GM23338 (cell line): Measurements from ENCODE around the gene SPATA31C2. TPM values are rescaled to one million over a fixed set of nuclear protein-coding genes. Genes with fewer than 3 reads are reported as not detected.

Experiments
- ATAC-seq: fragments of 200-7000 bp; cut with Tn5 transposase; 3 replicates; pipeline ENCODE4 v1.9.1; 2020
- DNase-seq: peaks from one replicate; pipeline ENCODE4 v3.0.0-alpha.2; 2015; ENCODE audit warnings: low spot score
- H2AFZ ChIP-seq: fragments of 200-600 bp; sonication (generic); 2 replicates; pipeline ENCODE4 v1.8.0; 2016; ENCODE audit warnings: antibody characterized with exemption, mild to moderate bottlenecking, moderate library complexity
- H3F3A ChIP-seq: fragments of 200-600 bp; sonication (generic); replicated peaks from 2 replicates; pipeline ENCODE4 v1.8.0; 2017; ENCODE audit warnings: antibody characterized with exemption, mixed run types, low read depth
- H3K27ac ChIP-seq: fragments of 200-600 bp; sonication (generic); 2 replicates; pipeline ENCODE4 v1.6.1; 2016; ENCODE audit warnings: low read depth
- H3K27me3 ChIP-seq: fragments of 200-600 bp; sonication (generic); 2 replicates; pipeline ENCODE4 v1.8.0; 2016; ENCODE audit warnings: mild to moderate bottlenecking, mixed run types, moderate library complexity; ENCODE audit not compliant: insufficient read depth
- H3K36me3 ChIP-seq: fragments of 200-600 bp; sonication (generic); 2 replicates; pipeline ENCODE4 v1.8.0; 2016; ENCODE audit warnings: mild to moderate bottlenecking; ENCODE audit not compliant: insufficient read depth
- H3K4me1 ChIP-seq: fragments of 200-600 bp; sonication (generic); 2 replicates; pipeline ENCODE4 v1.8.0; 2016; ENCODE audit warnings: mild to moderate bottlenecking, moderate library complexity; ENCODE audit not compliant: insufficient read depth
- H3K4me2 ChIP-seq: fragments of 200-600 bp; sonication (generic); 2 replicates; pipeline ENCODE4 v1.7.1; 2017; ENCODE audit warnings: mixed run types
- H3K4me3 ChIP-seq: fragments of 200-600 bp; sonication (generic); 2 replicates; pipeline ENCODE4 v1.6.1; 2016; ENCODE audit warnings: mixed run types
- H3K79me2 ChIP-seq: fragments of 200-600 bp; sonication (generic); replicated peaks from 2 replicates; pipeline ENCODE4 v1.8.0; 2017; ENCODE audit warnings: mild to moderate bottlenecking; ENCODE audit not compliant: insufficient read depth
- H3K9me2 ChIP-seq: fragments of 200-600 bp; sonication (generic); 2 replicates; pipeline ENCODE4 v1.8.0; 2017; ENCODE audit not compliant: insufficient read depth
- H4K20me1 ChIP-seq: fragments of 200-600 bp; sonication (generic); replicated peaks from 2 replicates; pipeline ENCODE4 v1.8.0; 2017; ENCODE audit warnings: mild to moderate bottlenecking; ENCODE audit not compliant: insufficient read depth
- H3K27ac Mint-ChIP-seq: 2 replicates; pipeline ENCODE4 v1.8.0; 2020; ENCODE audit warnings: inconsistent platforms, mild to moderate bottlenecking, moderate library complexity, mixed read lengths
- H3K27me3 Mint-ChIP-seq: 3 replicates; pipeline ENCODE4 v1.8.0; 2022; ENCODE audit warnings: low read depth, mild to moderate bottlenecking, moderate library complexity, mixed read lengths, inconsistent platforms; ENCODE audit not compliant: insufficient read depth, poor library complexity
- H3K36me3 Mint-ChIP-seq: 3 replicates; pipeline ENCODE4 v1.8.0; 2021; ENCODE audit warnings: low read depth, mild to moderate bottlenecking, inconsistent platforms, moderate library complexity, mixed read lengths
- H3K4me1 Mint-ChIP-seq: 3 replicates; pipeline ENCODE4 v1.8.0; 2020; ENCODE audit warnings: mild to moderate bottlenecking, inconsistent platforms, mixed read lengths
- H3K4me3 Mint-ChIP-seq: 3 replicates; pipeline ENCODE4 v1.8.0; 2021; ENCODE audit warnings: moderate library complexity, mild to moderate bottlenecking, inconsistent platforms, mixed read lengths
- H3K9me3 Mint-ChIP-seq: 3 replicates; pipeline ENCODE4 v1.8.0; 2020; ENCODE audit warnings: moderate library complexity, mild to moderate bottlenecking, inconsistent platforms, mixed read lengths
- CREB1 ChIP-seq: fragments of 250-450 bp; sonication (Bioruptor Pico); IDR thresholded peaks from 2 replicates; pipeline ENCODE4 v1.5.0; 2020; ENCODE audit warnings: low read depth, mild to moderate bottlenecking, moderate library complexity
- CTCF ChIP-seq, 2 experiments: fragments of 200-600 bp in 1 of 2; sonication (generic) in 1 of 2; conservative IDR thresholded peaks; 2 replicates each; pipeline versions ENCODE4 v1.5.1 to v1.6.1; 2016 to 2017; ENCODE audit warnings: antibody characterized with exemption in 2 of 2, low read depth in 2 of 2, mild to moderate bottlenecking in 2 of 2, moderate library complexity in 1 of 2
- EZH2 ChIP-seq: fragments of 200-600 bp; sonication (generic); IDR thresholded peaks from one replicate; pipeline ENCODE4 v1.8.0; 2017; ENCODE audit warnings: antibody characterized with exemption, mild to moderate bottlenecking, low read depth; ENCODE audit not compliant: unreplicated experiment
- EZH2phosphoT487 ChIP-seq: fragments of 200-600 bp; sonication (generic); IDR thresholded peaks from one replicate; pipeline ENCODE4 v1.8.1; 2018; ENCODE audit warnings: antibody characterized with exemption; ENCODE audit not compliant: unreplicated experiment
- JUNB ChIP-seq: IDR thresholded peaks from one replicate; pipeline ENCODE4 v1.6.1; 2016; ENCODE audit warnings: antibody characterized with exemption; ENCODE audit not compliant: unreplicated experiment
- NANOG ChIP-seq: IDR thresholded peaks from 2 replicates; pipeline ENCODE4 v1.6.1; 2016; ENCODE audit warnings: antibody characterized with exemption, borderline replicate concordance
- POLR2AphosphoS5 ChIP-seq: IDR thresholded peaks from 2 replicates; pipeline ENCODE4 v1.6.1; 2016; ENCODE audit warnings: antibody characterized with exemption, low read depth
- REST ChIP-seq: IDR thresholded peaks from one replicate; pipeline ENCODE4 v1.6.1; 2018; ENCODE audit warnings: antibody characterized with exemption; ENCODE audit not compliant: unreplicated experiment
- STAT1 ChIP-seq: IDR thresholded peaks from one replicate; pipeline ENCODE4 v1.6.1; 2016; ENCODE audit warnings: antibody characterized with exemption; ENCODE audit not compliant: unreplicated experiment
- ZNF114 ChIP-seq: fragments of 250-450 bp; sonication (Bioruptor Pico); IDR thresholded peaks from 2 replicates; pipeline ENCODE4 v1.5.0; 2020; ENCODE audit warnings: mild to moderate bottlenecking, moderate library complexity
- ZNF462 ChIP-seq: fragments of 250-450 bp; sonication (Bioruptor Pico); IDR thresholded peaks from 2 replicates; pipeline ENCODE4 v1.5.0; 2020; ENCODE audit warnings: mild to moderate bottlenecking, moderate library complexity
- polyA plus RNA-seq: library from polyadenylated mRNA; unstranded; fragments of >200 nt; fragmentation: Nextera tagmentation; extraction: Ambion mirVana; gene quantifications from 2 replicates; pipeline ENCODE4 v1.2.1, GENCODE V29; 2016
- total RNA-seq: library from RNA; depleted of rRNA; stranded (reverse); fragments of >200 nt; shearing (Covaris generic); gene quantifications from 2 replicates; pipeline ENCODE4 v1.2.3, GENCODE V29; 2014

SPATA31C2 gene
- total and polyA plus RNA-seq, 2 experiments from 2014 or later = 0.08 to 0.35 TPM

DNA sequence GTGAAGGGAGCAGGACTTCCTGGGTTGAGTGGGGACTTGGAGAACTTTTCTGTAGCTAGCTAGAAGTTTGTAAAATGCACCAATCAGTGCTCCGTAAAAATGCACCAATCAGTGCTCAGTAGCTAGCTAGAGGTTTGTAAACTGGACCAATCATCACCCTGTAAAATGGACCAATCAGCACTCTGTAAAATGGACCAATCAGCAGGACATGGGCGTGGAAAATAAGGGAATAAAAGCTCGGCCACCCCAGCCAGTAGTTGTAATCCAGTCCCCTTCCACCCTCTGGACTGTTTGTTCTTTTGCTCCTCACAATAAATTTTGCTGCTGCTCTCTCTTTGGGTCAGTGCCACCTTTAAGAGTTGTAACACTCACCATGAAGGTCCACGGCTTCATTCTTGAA lies 29.5 kb downstream of the SPATA31C2 start:
- ATAC-seq = no peak
- no peak for TF ChIP-seq ZNF114 (CRISPR knock-in tag)
- no peak for TF ChIP-seq ZNF462 (CRISPR knock-in tag)
- no peak for TF ChIP-seq EZH2phosphoT487
- TF ChIP-seq JUNB = no peak
- TF ChIP-seq REST = no peak
- TF ChIP-seq POLR2AphosphoS5 = no peak
- no peak for TF ChIP-seq STAT1
- no peak for TF ChIP-seq CREB1 (CRISPR knock-in tag)
- TF ChIP-seq CTCF (conservative IDR thresholded peaks at IDR 0.05; ENCODE audit: low read depth in 2 of 2) = no peak
- TF ChIP-seq EZH2 = no peak
- no peak for TF ChIP-seq NANOG
- no peak overlapping the region for H3K4me2 ChIP-seq
- H3K36me3 Mint-ChIP-seq = no peaks in the 10 kb centered on the region
- H3F3A ChIP-seq = no peaks in the 10 kb centered on the region
- H3K4me1 Mint-ChIP-seq = no peaks in the 10 kb centered on the region
- H3K27me3 Mint-ChIP-seq = peaks cover 2% of the 10 kb centered on the region
- H3K27me3 ChIP-seq = no peaks in the 10 kb centered on the region
- H3K4me3 ChIP-seq = no peak overlapping the region
- H3K27ac ChIP-seq = no peak overlapping the region
- DNase-seq = no peak
- no peaks in the 10 kb centered on the region for H4K20me1 ChIP-seq
- H3K9me2 ChIP-seq = no peaks in the 10 kb centered on the region
- no peaks in the 10 kb centered on the region for H3K79me2 ChIP-seq
- H3K9me3 Mint-ChIP-seq = no peaks in the 10 kb centered on the region
- no peak overlapping the region for H2AFZ ChIP-seq
- H3K4me3 Mint-ChIP-seq = no peak overlapping the region
- no peak overlapping the region for H3K27ac Mint-ChIP-seq
- no peaks in the 10 kb centered on the region for H3K4me1 ChIP-seq
- H3K36me3 ChIP-seq = no peaks in the 10 kb centered on the region
